HepG2 (cell line): Measurements from ENCODE around the gene FDPS. TPM values are rescaled to one million over a fixed set of nuclear protein-coding genes. Genes with fewer than 3 reads are reported as not detected.

Experiments used
- AGO1 ChIP-seq: fragments of 200-400 bp; formaldehyde crosslinking; IDR thresholded peaks from 2 replicates; pipeline ENCODE4 v1.6.1; 2017; ENCODE audit warnings: mild to moderate bottlenecking, low read depth, low read length, moderate library complexity; ENCODE audit not compliant: poor library complexity, severe bottlenecking
- HNRNPLL ChIP-seq: fragments of 200-400 bp; formaldehyde crosslinking; IDR thresholded peaks from 2 replicates; pipeline ENCODE4 v1.6.1; 2017; ENCODE audit warnings: mild to moderate bottlenecking, low read depth, low read length; ENCODE audit not compliant: poor library complexity, severe bottlenecking
- IKZF4 ChIP-seq: sonication (generic); formaldehyde crosslinking; IDR thresholded peaks from 2 replicates; pipeline ENCODE4 v1.5.1; 2020; ENCODE audit warnings: borderline replicate concordance, mild to moderate bottlenecking, low read depth, missing genetic modification reagents; ENCODE audit errors: not compliant biosample characterization
- KDM2A ChIP-seq: sonication (generic); formaldehyde crosslinking; IDR thresholded peaks from 2 replicates; pipeline ENCODE4 v1.4.0; 2020; ENCODE audit warnings: low read depth, missing genetic modification reagents, borderline replicate concordance
- NONO ChIP-seq, 2 experiments: fragments of 450-650 bp in 1 of 2; sonication (generic) in 1 of 2; formaldehyde crosslinking in 1 of 2; IDR thresholded peaks in 1 of 2; conservative IDR thresholded peaks in 1 of 2; 2 replicates each; pipeline versions ENCODE4 v1.6.1 to v1.8.0; 2017 to 2022; ENCODE audit warnings: mild to moderate bottlenecking in 1 of 2, missing genetic modification reagents in 1 of 2, moderate library complexity in 1 of 2
- NR1H2 ChIP-seq: sonication (generic); formaldehyde crosslinking; IDR thresholded peaks from 2 replicates; pipeline ENCODE4 v1.8.1; 2022; ENCODE audit warnings: low read depth, missing genetic modification reagents, borderline replicate concordance
- POLR2A ChIP-seq, 2 experiments: IDR thresholded peaks; 2 replicates each; pipeline ENCODE4 v1.6.1; 2011; ENCODE audit warnings: low read depth in 2 of 2, low read length in 2 of 2, mild to moderate bottlenecking in 1 of 2, moderate library complexity in 1 of 2; ENCODE audit not compliant: insufficient read depth in 1 of 2
- TMF1 ChIP-seq: sonication (generic); formaldehyde crosslinking; IDR thresholded peaks from 2 replicates; pipeline ENCODE4 v1.8.1; 2022; ENCODE audit warnings: low read depth, missing genetic modification reagents
- TOE1 ChIP-seq: sonication (generic); formaldehyde crosslinking; IDR thresholded peaks from 2 replicates; pipeline ENCODE4 v1.4.0; 2020; ENCODE audit warnings: mild to moderate bottlenecking, missing genetic modification reagents
- ZNF160 ChIP-seq: sonication (generic); formaldehyde crosslinking; IDR thresholded peaks from 2 replicates; pipeline ENCODE4 v1.8.0; 2022; ENCODE audit warnings: mild to moderate bottlenecking, inconsistent platforms, missing genetic modification reagents
- ZNF670 ChIP-seq: sonication (generic); formaldehyde crosslinking; IDR thresholded peaks from 2 replicates; pipeline ENCODE4 v1.8.0; 2022; ENCODE audit warnings: mild to moderate bottlenecking, missing genetic modification reagents, borderline replicate concordance
- ZNF724P ChIP-seq: sonication (generic); formaldehyde crosslinking; IDR thresholded peaks from 2 replicates; pipeline ENCODE4 v1.8.0; 2022; ENCODE audit warnings: missing genetic modification reagents, borderline replicate concordance
- polyA plus RNA-seq, 8 experiments: library from polyadenylated mRNA; depleted of rRNA in 3 of 8; stranded (reverse) in 7 of 8; unstranded in 1 of 8; fragments of >200 nt; fragmentation: Illumina TruSeq in 4 of 8; extraction: Trizol in 4 of 8; gene quantifications; 2 replicates each; pipeline versions ENCODE4 v1.2.1 to v1.2.3, GENCODE V29; 2011 to 2016; ENCODE audit warnings: low read depth in 4 of 8, missing spikeins in 1 of 8, mixed read lengths in 1 of 8; ENCODE audit not compliant: insufficient read depth in 1 of 8
- total RNA-seq, 5 experiments: library from RNA; depleted of rRNA; stranded (reverse); fragments of >200 nt; fragmentation: Illumina TruSeq; extraction: Trizol; gene quantifications; 2 replicates each; pipeline ENCODE4 v1.2.3, GENCODE V29; 2016; ENCODE audit warnings: low read depth in 1 of 5
- TF ChIP-seq, protein P1 (sequence below): sonication (generic); formaldehyde crosslinking; IDR thresholded peaks from 2 replicates; pipeline ENCODE4 v1.4.0; 2020; ENCODE audit warnings: mild to moderate bottlenecking, missing genetic modification reagents, borderline replicate concordance
- TF ChIP-seq, protein P2 (sequence below): sonication (generic); formaldehyde crosslinking; IDR thresholded peaks from 2 replicates; pipeline ENCODE4 v1.4.0; 2020; ENCODE audit warnings: missing genetic modification reagents, low read depth, mild to moderate bottlenecking, borderline replicate concordance
- TF ChIP-seq, protein P3 (sequence below): IDR thresholded peaks from 2 replicates; pipeline ENCODE4 v1.6.1; 2016; ENCODE audit warnings: low read depth, borderline replicate concordance
- TF ChIP-seq, protein P4 (sequence below): sonication (generic); formaldehyde crosslinking; IDR thresholded peaks from 2 replicates; pipeline ENCODE4 v1.9.0; 2022; ENCODE audit warnings: missing genetic modification reagents, mild to moderate bottlenecking, borderline replicate concordance
- TF ChIP-seq, protein P5 (sequence below): sonication (generic); formaldehyde crosslinking; IDR thresholded peaks from 2 replicates; pipeline ENCODE4 v1.4.0; 2020; ENCODE audit warnings: missing genetic modification reagents

The FDPS gene
- total and polyA plus RNA-seq, 2 of the 13 experiments (the other 11 are each of a cell fraction or from before 2014, with no cell fraction given), result 264 to 519 TPM

DNA sequence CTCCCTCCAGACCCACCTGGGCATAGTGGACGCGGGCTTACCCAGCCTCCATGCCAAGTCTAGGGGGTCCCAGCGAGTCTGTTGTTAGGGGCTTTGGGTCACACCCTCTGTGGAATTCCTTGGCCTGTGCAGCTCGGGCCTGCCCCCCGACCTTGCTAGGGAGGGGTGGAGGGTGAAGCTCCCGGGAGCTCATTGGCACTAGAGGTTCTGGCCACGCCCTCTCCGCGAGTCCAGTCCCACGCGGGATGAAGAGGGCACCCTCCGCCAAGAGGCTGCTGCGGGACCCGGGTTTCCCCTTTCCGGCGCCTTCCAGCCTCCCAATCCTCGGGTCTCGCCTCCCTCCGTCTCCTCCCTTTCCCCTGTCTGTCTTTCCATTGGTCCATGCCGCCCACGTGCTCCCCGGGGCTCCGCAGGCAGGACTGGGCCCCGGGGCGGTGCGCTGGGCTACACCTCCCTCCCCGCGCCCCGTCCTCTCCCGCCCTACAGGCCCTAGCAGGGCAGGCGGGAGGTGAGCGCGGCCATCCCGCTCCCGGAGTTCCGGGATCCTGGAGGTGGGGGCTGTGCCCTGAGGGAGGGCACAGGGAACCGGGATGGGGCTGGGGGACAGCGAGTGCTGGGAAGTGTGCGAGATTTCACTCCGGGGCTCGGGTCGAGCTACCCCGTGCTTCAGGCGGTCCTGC lies 15.5 kb downstream of the FDPS start (continued):
- TF ChIP-seq AGO1, result peak; percentile 46
- TF ChIP-seq, protein P1, sequence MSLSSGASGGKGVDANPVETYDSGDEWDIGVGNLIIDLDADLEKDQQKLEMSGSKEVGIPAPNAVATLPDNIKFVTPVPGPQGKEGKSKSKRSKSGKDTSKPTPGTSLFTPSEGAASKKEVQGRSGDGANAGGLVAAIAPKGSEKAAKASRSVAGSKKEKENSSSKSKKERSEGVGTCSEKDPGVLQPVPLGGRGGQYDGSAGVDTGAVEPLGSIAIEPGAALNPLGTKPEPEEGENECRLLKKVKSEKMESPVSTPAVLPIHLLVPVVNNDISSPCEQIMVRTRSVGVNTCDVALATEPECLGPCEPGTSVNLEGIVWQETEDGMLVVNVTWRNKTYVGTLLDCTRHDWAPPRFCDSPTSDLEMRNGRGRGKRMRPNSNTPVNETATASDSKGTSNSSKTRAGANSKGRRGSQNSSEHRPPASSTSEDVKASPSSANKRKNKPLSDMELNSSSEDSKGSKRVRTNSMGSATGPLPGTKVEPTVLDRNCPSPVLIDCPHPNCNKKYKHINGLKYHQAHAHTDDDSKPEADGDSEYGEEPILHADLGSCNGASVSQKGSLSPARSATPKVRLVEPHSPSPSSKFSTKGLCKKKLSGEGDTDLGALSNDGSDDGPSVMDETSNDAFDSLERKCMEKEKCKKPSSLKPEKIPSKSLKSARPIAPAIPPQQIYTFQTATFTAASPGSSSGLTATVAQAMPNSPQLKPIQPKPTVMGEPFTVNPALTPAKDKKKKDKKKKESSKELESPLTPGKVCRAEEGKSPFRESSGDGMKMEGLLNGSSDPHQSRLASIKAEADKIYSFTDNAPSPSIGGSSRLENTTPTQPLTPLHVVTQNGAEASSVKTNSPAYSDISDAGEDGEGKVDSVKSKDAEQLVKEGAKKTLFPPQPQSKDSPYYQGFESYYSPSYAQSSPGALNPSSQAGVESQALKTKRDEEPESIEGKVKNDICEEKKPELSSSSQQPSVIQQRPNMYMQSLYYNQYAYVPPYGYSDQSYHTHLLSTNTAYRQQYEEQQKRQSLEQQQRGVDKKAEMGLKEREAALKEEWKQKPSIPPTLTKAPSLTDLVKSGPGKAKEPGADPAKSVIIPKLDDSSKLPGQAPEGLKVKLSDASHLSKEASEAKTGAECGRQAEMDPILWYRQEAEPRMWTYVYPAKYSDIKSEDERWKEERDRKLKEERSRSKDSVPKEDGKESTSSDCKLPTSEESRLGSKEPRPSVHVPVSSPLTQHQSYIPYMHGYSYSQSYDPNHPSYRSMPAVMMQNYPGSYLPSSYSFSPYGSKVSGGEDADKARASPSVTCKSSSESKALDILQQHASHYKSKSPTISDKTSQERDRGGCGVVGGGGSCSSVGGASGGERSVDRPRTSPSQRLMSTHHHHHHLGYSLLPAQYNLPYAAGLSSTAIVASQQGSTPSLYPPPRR (CRISPR knock-in tag), result peak; percentile 34; the same call in 1 of the 2 replicates
- no peak for TF ChIP-seq NONO (IDR thresholded peaks at IDR 0.05)
- TF ChIP-seq NONO (CRISPR knock-in tag; conservative IDR thresholded peaks at IDR 0.05), result peak; percentile 52; the same call in 1 of the 2 replicates
- TF ChIP-seq KDM2A (CRISPR knock-in tag), result peak; percentile 85
- TF ChIP-seq, protein P2, sequence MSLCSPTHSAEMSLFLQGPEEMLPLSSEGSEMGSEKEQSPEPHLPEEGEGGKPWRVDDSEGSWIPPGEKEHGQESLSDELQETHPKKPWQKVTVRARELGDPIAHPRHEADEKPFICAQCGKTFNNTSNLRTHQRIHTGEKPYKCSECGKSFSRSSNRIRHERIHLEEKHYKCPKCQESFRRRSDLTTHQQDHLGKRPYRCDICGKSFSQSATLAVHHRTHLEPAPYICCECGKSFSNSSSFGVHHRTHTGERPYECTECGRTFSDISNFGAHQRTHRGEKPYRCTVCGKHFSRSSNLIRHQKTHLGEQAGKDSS (CRISPR knock-in tag), result 0 out of 2 replicates have a peak, but pooled peaks have one; percentile 17
- TF ChIP-seq HNRNPLL, result peak; percentile 60
- peak; percentile 51; the same call in 1 of the 2 replicates for TF ChIP-seq ZNF724P (CRISPR knock-in tag)
- TF ChIP-seq ZNF670 (CRISPR knock-in tag), result 0 out of 2 replicates have a peak, but pooled peaks have one; percentile 22
- TF ChIP-seq, protein P3, sequence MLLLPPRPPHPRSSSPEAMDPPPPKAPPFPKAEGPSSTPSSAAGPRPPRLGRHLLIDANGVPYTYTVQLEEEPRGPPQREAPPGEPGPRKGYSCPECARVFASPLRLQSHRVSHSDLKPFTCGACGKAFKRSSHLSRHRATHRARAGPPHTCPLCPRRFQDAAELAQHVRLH (CRISPR knock-in tag), result no peak
- no peak for TF ChIP-seq IKZF4 (CRISPR knock-in tag)
- TF ChIP-seq, protein P4, sequence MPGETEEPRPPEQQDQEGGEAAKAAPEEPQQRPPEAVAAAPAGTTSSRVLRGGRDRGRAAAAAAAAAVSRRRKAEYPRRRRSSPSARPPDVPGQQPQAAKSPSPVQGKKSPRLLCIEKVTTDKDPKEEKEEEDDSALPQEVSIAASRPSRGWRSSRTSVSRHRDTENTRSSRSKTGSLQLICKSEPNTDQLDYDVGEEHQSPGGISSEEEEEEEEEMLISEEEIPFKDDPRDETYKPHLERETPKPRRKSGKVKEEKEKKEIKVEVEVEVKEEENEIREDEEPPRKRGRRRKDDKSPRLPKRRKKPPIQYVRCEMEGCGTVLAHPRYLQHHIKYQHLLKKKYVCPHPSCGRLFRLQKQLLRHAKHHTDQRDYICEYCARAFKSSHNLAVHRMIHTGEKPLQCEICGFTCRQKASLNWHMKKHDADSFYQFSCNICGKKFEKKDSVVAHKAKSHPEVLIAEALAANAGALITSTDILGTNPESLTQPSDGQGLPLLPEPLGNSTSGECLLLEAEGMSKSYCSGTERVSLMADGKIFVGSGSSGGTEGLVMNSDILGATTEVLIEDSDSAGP, result peak; percentile 62; the same call in 1 of the 2 replicates
- TF ChIP-seq, protein P5, sequence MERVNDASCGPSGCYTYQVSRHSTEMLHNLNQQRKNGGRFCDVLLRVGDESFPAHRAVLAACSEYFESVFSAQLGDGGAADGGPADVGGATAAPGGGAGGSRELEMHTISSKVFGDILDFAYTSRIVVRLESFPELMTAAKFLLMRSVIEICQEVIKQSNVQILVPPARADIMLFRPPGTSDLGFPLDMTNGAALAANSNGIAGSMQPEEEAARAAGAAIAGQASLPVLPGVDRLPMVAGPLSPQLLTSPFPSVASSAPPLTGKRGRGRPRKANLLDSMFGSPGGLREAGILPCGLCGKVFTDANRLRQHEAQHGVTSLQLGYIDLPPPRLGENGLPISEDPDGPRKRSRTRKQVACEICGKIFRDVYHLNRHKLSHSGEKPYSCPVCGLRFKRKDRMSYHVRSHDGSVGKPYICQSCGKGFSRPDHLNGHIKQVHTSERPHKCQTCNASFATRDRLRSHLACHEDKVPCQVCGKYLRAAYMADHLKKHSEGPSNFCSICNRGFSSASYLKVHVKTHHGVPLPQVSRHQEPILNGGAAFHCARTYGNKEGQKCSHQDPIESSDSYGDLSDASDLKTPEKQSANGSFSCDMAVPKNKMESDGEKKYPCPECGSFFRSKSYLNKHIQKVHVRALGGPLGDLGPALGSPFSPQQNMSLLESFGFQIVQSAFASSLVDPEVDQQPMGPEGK (CRISPR knock-in tag), result peak; percentile 74
- TF ChIP-seq TOE1 (CRISPR knock-in tag), result no peak
- TF ChIP-seq ZNF160 (CRISPR knock-in tag), result peak; percentile 15; the same call in 1 of the 2 replicates
- TF ChIP-seq POLR2A (IDR thresholded peaks at IDR 0.05; ENCODE audit: insufficient read depth in 1 of 2, low read depth in 2 of 2, low read length in 2 of 2), result peak in 1 of 2 experiments; percentile 61; a peak in 2 of 4 replicates
- no peak for TF ChIP-seq NR1H2 (CRISPR knock-in tag)
- TF ChIP-seq TMF1 (CRISPR knock-in tag), result 0 out of 2 replicates have a peak, but pooled peaks have one; percentile 39
